ENCODE data around the gene XPC.

Gene XPC

DNA sequence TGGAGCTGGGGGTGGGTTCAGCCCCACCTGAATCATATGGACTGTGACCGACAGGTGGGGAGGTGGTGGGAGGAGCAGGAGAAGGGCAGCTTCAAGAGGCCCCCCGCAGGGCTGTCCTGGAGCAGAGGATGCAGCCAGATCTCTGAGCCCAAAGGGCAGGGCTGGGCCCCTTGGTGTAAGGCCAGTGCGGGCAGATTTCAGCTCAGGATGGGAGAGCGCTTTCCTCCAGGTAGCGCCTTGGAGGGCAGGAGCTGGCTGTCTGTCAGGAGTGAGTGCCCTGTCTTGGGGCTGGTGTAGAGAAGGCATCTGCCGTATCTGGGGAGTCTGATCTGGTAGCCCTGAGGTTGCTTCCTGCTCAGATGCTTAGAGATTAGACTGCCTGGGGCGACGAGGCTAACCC lies 46.3 kb downstream of the XPC start:
- Histone ChIP-seq H3K4me2 (ENCODE audit: low read length) (no peak overlapping the region), H3K27me3 (ENCODE audit: low read depth, low read length) (no peaks in the 10 kb centered on the region), H3K79me2 (ENCODE audit: low read length) (peaks cover 24% of the 10 kb centered on the region), H4K20me1 (ENCODE audit: insufficient read depth, low read length) (peaks cover 7% of the 10 kb centered on the region; the same call in 1 of the 2 replicates), H3K4me1 (ENCODE audit: low read length) (no peaks in the 10 kb centered on the region), H3K9ac (ENCODE audit: low read length) (no peak overlapping the region), H3K27ac (ENCODE audit: low read length) (no peak overlapping the region), H2AFZ (ENCODE audit: low read depth, low read length) (no peak overlapping the region), H3K4me3 (ENCODE audit: low read length) (no peak overlapping the region), H3K9me3 (ENCODE audit: insufficient read depth, low read length) (no peaks in the 10 kb centered on the region), H3K36me3 (replicated peaks; ENCODE audit: low read depth, low read length) (peaks cover 89% of the 10 kb centered on the region)
- TF ChIP-seq, protein P1, sequence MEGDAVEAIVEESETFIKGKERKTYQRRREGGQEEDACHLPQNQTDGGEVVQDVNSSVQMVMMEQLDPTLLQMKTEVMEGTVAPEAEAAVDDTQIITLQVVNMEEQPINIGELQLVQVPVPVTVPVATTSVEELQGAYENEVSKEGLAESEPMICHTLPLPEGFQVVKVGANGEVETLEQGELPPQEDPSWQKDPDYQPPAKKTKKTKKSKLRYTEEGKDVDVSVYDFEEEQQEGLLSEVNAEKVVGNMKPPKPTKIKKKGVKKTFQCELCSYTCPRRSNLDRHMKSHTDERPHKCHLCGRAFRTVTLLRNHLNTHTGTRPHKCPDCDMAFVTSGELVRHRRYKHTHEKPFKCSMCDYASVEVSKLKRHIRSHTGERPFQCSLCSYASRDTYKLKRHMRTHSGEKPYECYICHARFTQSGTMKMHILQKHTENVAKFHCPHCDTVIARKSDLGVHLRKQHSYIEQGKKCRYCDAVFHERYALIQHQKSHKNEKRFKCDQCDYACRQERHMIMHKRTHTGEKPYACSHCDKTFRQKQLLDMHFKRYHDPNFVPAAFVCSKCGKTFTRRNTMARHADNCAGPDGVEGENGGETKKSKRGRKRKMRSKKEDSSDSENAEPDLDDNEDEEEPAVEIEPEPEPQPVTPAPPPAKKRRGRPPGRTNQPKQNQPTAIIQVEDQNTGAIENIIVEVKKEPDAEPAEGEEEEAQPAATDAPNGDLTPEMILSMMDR (IDR thresholded peaks at IDR 0.05; ENCODE audit: low read depth, low read length): no peak
- no peak for TF ChIP-seq EZH2phosphoT487 (IDR thresholded peaks at IDR 0.05; ENCODE audit: low read depth)

DNA sequence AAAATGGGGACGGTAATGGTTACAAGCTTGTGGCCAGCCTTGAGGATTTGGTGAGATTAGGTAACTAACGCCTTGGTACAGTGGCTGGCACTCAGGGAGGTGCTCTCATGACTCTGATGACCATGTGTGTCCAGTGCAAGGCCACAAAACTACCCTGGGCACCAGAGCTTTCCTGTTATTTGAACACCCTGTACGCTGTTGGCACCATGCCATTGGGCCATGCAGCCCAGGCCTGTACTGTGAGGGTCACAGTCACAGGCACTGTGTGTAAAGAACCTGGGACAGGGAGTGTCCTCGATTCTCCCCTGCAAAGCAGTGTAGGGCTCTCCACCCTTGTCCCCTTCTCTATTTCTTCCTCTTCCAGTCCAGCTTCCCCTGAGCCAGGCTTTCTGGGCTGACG lies 47.3 kb downstream of the XPC start:
- no peak overlapping the region for H3K27ac ChIP-seq (ENCODE audit: low read length)
- peaks cover 33% of the 10 kb centered on the region for H3K79me2 ChIP-seq (ENCODE audit: low read length)
- no peak overlapping the region for H3K4me3 ChIP-seq (ENCODE audit: low read length)
- peaks cover 7% of the 10 kb centered on the region for H3K4me1 ChIP-seq (ENCODE audit: low read length)
- H3K9ac ChIP-seq (ENCODE audit: low read length): no peak overlapping the region
- no peak overlapping the region for H2AFZ ChIP-seq (ENCODE audit: low read depth, low read length)
- no peak overlapping the region for H3K4me2 ChIP-seq (ENCODE audit: low read length)
- no peaks in the 10 kb centered on the region for H3K9me3 ChIP-seq (ENCODE audit: insufficient read depth, low read length)
- TF ChIP-seq, protein P1 (IDR thresholded peaks at IDR 0.05; ENCODE audit: low read depth, low read length): no peak
- no peak for TF ChIP-seq EZH2phosphoT487 (IDR thresholded peaks at IDR 0.05; ENCODE audit: low read depth)
- H4K20me1 ChIP-seq (ENCODE audit: insufficient read depth, low read length): peaks cover 14% of the 10 kb centered on the region; the same call in 1 of the 2 replicates
- no peaks in the 10 kb centered on the region for H3K27me3 ChIP-seq (ENCODE audit: low read depth, low read length)
- H3K36me3 ChIP-seq (replicated peaks; ENCODE audit: low read depth, low read length): peaks cover 89% of the 10 kb centered on the region

DNA sequence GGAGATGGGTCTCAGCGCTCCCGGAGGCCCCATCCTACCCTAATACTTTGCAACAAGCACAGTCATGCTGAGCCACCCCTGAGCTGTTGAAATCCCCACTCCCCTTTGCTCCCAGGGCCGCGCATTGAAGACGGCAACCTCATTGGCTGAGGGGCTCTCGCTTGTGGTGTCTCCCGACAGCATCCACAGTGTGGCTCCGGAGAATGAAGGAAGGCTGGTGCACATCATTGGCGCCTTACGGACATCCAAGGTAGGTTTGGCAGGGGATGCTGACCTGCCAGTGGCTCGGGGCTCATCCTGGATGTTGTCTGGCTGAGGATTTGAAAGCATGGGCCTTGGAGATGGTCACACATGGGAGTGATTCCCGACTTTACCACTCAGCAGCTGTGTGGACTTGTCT lies 47.7 kb downstream of the XPC start:
- Histone ChIP-seq H3K79me2 (ENCODE audit: low read length) (peaks cover 38% of the 10 kb centered on the region), H3K4me3 (ENCODE audit: low read length) (no peak overlapping the region), H3K4me1 (ENCODE audit: low read length) (peaks cover 11% of the 10 kb centered on the region), H3K9ac (ENCODE audit: low read length) (no peak overlapping the region), H2AFZ (ENCODE audit: low read depth, low read length) (no peak overlapping the region), H3K4me2 (ENCODE audit: low read length) (no peak overlapping the region), H4K20me1 (ENCODE audit: insufficient read depth, low read length) (peaks cover 17% of the 10 kb centered on the region; the same call in 1 of the 2 replicates), H3K36me3 (replicated peaks; ENCODE audit: low read depth, low read length) (peaks cover 85% of the 10 kb centered on the region), H3K9me3 (ENCODE audit: insufficient read depth, low read length) (no peaks in the 10 kb centered on the region), H3K27me3 (ENCODE audit: low read depth, low read length) (no peaks in the 10 kb centered on the region), H3K27ac (ENCODE audit: low read length) (no peak overlapping the region)
- no peak for TF ChIP-seq EZH2phosphoT487 (IDR thresholded peaks at IDR 0.05; ENCODE audit: low read depth)
- TF ChIP-seq, protein P1 (IDR thresholded peaks at IDR 0.05; ENCODE audit: low read depth, low read length): no peak

DNA sequence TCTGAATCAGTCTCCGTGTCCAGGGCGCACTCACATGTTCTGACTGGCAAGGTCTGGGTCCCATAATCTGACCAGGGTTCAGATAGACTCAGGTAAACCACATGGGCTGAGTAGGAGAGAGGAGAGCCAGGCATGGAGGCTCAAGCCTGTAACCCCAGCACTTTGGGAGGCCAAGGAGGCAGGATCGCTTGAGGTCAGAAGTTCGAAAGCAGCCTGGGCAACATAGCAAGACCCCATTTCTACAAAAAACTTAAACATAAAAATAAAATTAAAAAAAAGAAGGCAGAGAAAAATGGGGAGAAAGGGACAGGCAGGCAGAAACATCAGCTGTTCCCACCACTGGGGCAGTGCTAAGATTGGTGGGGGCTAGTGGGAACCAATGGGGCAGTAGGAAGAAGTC lies 48.2 kb downstream of the XPC start:
- TF ChIP-seq, protein P1 (IDR thresholded peaks at IDR 0.05; ENCODE audit: low read depth, low read length): no peak
- TF ChIP-seq EZH2phosphoT487 (IDR thresholded peaks at IDR 0.05; ENCODE audit: low read depth): no peak
- no peaks in the 10 kb centered on the region for H3K9me3 ChIP-seq (ENCODE audit: insufficient read depth, low read length)
- no peaks in the 10 kb centered on the region for H3K27me3 ChIP-seq (ENCODE audit: low read depth, low read length)
- H2AFZ ChIP-seq (ENCODE audit: low read depth, low read length): no peak overlapping the region
- no peak overlapping the region for H3K9ac ChIP-seq (ENCODE audit: low read length)
- H3K27ac ChIP-seq (ENCODE audit: low read length): no peak overlapping the region
- H3K4me1 ChIP-seq (ENCODE audit: low read length): peaks cover 11% of the 10 kb centered on the region
- peaks cover 42% of the 10 kb centered on the region for H3K79me2 ChIP-seq (ENCODE audit: low read length)
- H3K36me3 ChIP-seq (replicated peaks; ENCODE audit: low read depth, low read length): peaks cover 80% of the 10 kb centered on the region
- no peak overlapping the region for H3K4me3 ChIP-seq (ENCODE audit: low read length)
- H3K4me2 ChIP-seq (ENCODE audit: low read length): no peak overlapping the region
- peaks cover 17% of the 10 kb centered on the region; the same call in 1 of the 2 replicates for H4K20me1 ChIP-seq (ENCODE audit: insufficient read depth, low read length)

All from OCI-LY3 (cell line).